ENCODE data around the gene HPGDS. TPM values are rescaled to one million over a fixed set of nuclear protein-coding genes. Genes with fewer than 3 reads are reported as not detected.

HPGDS gene
- total RNA-seq, 2 donors from 2014 or later: 2.1 to 3.4 TPM

GRCh38 chr4:94365304-94365703 is 22.7 kb upstream of the HPGDS start:
- Histone ChIP-seq H3K9me3 (no peaks in the 10 kb centered on the region), H3K4me1 (replicated peaks) (no peaks in the 10 kb centered on the region), H3K27ac (no peak overlapping the region), H3K36me3 (no peaks in the 10 kb centered on the region), H3K4me3 (no peak overlapping the region), H3K27me3 (replicated peaks; ENCODE audit: insufficient read depth) (no peaks in the 10 kb centered on the region)
- 93% methylated on average over 1 of the region's 1 CpG for WGBS
- TF ChIP-seq CTCF (IDR thresholded peaks at IDR 0.05) (no peak), POLR2AphosphoS5 (IDR thresholded peaks at IDR 0.05) (no peak), POLR2A (IDR thresholded peaks at IDR 0.05) (no peak)
- intact Hi-C loops (cut with DNase I): no loop called here
- no peak for DNase-seq (ENCODE audit: low spot score)

- H3K27me3 ChIP-seq (replicated peaks; ENCODE audit: insufficient read depth): no peaks in the 10 kb centered on the region
- intact Hi-C loops (cut with DNase I): no loop called here
- 77% methylated on average over 4 of the region's 4 CpGs for WGBS
Measured at GRCh38 chr4:94364527-94364926, 21.9 kb upstream of the HPGDS start.

DNA sequence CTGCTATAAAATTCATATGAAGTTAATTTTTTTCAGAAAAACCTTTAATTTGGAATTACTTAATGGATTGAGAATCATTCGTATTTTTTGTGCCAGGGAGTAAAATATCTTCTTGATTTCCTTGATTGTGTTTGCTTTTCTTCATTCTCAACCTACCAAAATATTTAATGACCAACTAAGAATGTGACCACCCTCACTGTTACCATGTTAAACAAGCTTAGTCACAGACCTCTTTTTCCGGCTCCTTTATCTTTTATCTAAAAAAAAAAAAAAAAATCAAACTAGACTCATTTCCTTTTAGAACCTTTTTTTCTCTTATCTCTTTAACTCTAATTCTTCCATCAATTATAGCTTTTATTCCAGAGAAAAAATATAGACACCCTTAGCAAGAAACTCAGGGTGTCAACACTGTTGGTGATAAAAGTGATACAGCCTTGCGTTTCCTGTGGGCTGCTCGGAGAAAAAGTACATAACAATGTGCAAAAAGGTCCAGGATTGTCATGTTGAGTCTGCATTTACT is 20.6 kb upstream of the HPGDS start:
- Histone ChIP-seq H3K36me3 (no peaks in the 10 kb centered on the region), H3K4me1 (replicated peaks) (no peaks in the 10 kb centered on the region), H3K4me3 (no peak overlapping the region), H3K27ac (no peak overlapping the region), H3K27me3 (replicated peaks; ENCODE audit: insufficient read depth) (no peaks in the 10 kb centered on the region), H3K9me3 (no peaks in the 10 kb centered on the region)
- 71% methylated on average over 4 of the region's 4 CpGs for WGBS
- DNase-seq (ENCODE audit: low spot score): no peak
- TF ChIP-seq POLR2AphosphoS5 (IDR thresholded peaks at IDR 0.05) (no peak), POLR2A (IDR thresholded peaks at IDR 0.05) (no peak), CTCF (IDR thresholded peaks at IDR 0.05) (no peak)
- intact Hi-C loops (cut with DNase I): no loop called here

More at GRCh38 chr4:94364527-94364926, 21.9 kb upstream of the HPGDS start:
- Histone ChIP-seq H3K4me1 (replicated peaks) (no peaks in the 10 kb centered on the region), H3K27ac (no peak overlapping the region), H3K36me3 (no peaks in the 10 kb centered on the region), H3K9me3 (no peaks in the 10 kb centered on the region), H3K4me3 (no peak overlapping the region)
- no peak for DNase-seq (ENCODE audit: low spot score)
- no peak for TF ChIP-seq POLR2A (IDR thresholded peaks at IDR 0.05)
- TF ChIP-seq CTCF (IDR thresholded peaks at IDR 0.05): no peak
- TF ChIP-seq POLR2AphosphoS5 (IDR thresholded peaks at IDR 0.05): no peak

DNA sequence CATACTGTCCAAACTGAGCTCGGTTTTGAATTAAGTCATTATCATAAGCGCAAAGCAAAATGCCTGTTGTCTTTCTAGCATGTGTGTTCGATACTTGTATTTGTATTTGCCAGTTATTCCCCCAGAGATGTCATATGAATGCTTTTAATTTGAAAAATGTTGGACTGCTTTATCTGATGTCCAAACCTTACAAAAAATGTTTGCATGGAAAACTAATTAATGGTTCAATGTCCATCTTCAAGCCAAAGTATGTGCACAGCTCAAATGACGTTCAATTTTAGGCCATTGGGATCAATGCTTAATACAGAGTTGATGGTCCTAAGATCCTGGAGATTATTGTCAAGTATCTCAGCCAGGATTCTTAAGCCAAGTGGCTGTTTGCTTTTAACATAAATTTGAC is 17.2 kb upstream of the HPGDS start:
- no peak overlapping the region for H3K27ac ChIP-seq
- 68% methylated on average over 4 of the region's 4 CpGs for WGBS
- no peaks in the 10 kb centered on the region for H3K4me1 ChIP-seq (replicated peaks)
- DNase-seq (ENCODE audit: low spot score): no peak
- TF ChIP-seq CTCF (IDR thresholded peaks at IDR 0.05): no peak
- no peak for TF ChIP-seq POLR2A (IDR thresholded peaks at IDR 0.05)
- TF ChIP-seq POLR2AphosphoS5 (IDR thresholded peaks at IDR 0.05): no peak
- no peaks in the 10 kb centered on the region for H3K36me3 ChIP-seq
- no peaks in the 10 kb centered on the region for H3K27me3 ChIP-seq (replicated peaks; ENCODE audit: insufficient read depth)
- intact Hi-C loops (cut with DNase I): no loop called here
- no peak overlapping the region for H3K4me3 ChIP-seq
- H3K9me3 ChIP-seq: no peaks in the 10 kb centered on the region

- Histone ChIP-seq H3K27me3 (replicated peaks; ENCODE audit: insufficient read depth) (no peaks in the 10 kb centered on the region), H3K4me3 (no peak overlapping the region), H3K9me3 (no peaks in the 10 kb centered on the region), H3K4me1 (replicated peaks) (no peaks in the 10 kb centered on the region), H3K36me3 (no peaks in the 10 kb centered on the region), H3K27ac (no peak overlapping the region)
- no peak for DNase-seq (ENCODE audit: low spot score)
- TF ChIP-seq CTCF (IDR thresholded peaks at IDR 0.05): no peak
- TF ChIP-seq POLR2A (IDR thresholded peaks at IDR 0.05): no peak
- no peak for TF ChIP-seq POLR2AphosphoS5 (IDR thresholded peaks at IDR 0.05)
- WGBS: 89% methylated on average over 2 of the region's 2 CpGs
- intact Hi-C loops (cut with DNase I): no loop called here
Measured at GRCh38 chr4:94359221-94359620, 16.6 kb upstream of the HPGDS start.
